Measurements from ENCODE around the gene KRT8. TPM values are rescaled to one million over a fixed set of nuclear protein-coding genes. Genes with fewer than 3 reads are reported as not detected.

Gene KRT8
- total RNA-seq, 3 donors from 2014 or later (not counting 1 experiment from before 2014, with no cell fraction given) = 0.24 to 0.25 TPM; not detected in 1

DNA sequence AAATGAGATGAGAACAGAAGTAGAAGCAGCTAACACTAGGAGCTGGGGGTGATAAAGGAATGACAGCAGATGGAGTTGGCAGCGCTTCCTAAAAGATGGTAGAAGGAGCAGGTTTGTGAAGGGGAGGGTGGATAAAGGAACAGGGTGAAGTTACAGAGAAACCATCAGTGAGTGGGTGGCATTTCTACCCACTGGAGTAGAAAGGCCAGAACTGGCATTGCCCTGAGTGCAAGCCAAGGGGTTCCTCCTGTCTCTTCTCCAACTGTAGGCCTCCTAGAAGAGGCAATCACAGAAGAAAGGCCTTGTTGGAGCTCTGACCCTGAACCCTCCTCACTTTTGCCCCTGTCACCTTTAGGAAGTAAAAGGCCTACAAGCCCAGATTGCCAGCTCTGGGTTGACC, 46.2 kb upstream of the KRT8 start:
- TF ChIP-seq, protein P1, sequence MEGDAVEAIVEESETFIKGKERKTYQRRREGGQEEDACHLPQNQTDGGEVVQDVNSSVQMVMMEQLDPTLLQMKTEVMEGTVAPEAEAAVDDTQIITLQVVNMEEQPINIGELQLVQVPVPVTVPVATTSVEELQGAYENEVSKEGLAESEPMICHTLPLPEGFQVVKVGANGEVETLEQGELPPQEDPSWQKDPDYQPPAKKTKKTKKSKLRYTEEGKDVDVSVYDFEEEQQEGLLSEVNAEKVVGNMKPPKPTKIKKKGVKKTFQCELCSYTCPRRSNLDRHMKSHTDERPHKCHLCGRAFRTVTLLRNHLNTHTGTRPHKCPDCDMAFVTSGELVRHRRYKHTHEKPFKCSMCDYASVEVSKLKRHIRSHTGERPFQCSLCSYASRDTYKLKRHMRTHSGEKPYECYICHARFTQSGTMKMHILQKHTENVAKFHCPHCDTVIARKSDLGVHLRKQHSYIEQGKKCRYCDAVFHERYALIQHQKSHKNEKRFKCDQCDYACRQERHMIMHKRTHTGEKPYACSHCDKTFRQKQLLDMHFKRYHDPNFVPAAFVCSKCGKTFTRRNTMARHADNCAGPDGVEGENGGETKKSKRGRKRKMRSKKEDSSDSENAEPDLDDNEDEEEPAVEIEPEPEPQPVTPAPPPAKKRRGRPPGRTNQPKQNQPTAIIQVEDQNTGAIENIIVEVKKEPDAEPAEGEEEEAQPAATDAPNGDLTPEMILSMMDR (IDR thresholded peaks at IDR 0.05) = no peak
- Mint-ChIP-seq H3K27ac (no peak overlapping the region), H3K36me3 (no peaks in the 10 kb centered on the region), H3K27me3 (ENCODE audit: low read depth in 2 of 2) (peaks cover 0 to 19% of the 10 kb centered on the region in 2 donors), H3K4me3 (no peak overlapping the region), H3K9me3 (no peaks in the 10 kb centered on the region), H3K4me1 (peaks cover 0 to 16% of the 10 kb centered on the region in 2 donors)
- intact Hi-C loops (cut with micrococcal nuclease) = no loop called here
- no peaks in the 10 kb centered on the region for H3K36me3 ChIP-seq (ENCODE audit: control insufficient read depth, insufficient read depth, low read length)
- H3K4me1 ChIP-seq (ENCODE audit: control insufficient read depth, insufficient read depth, low read length) = peaks cover 10% of the 10 kb centered on the region
- H3K4me3 ChIP-seq (ENCODE audit: low read length) = no peak overlapping the region
- 97% methylated on average over 1 of the region's 1 CpG for WGBS (ENCODE audit: insufficient coverage)
- H3K27me3 ChIP-seq (ENCODE audit: control insufficient read depth, insufficient read depth, low read length) = peaks cover 6% of the 10 kb centered on the region
- no peaks in the 10 kb centered on the region for H3K9me3 ChIP-seq (ENCODE audit: control insufficient read depth, insufficient read depth, low read length)
- H3K27ac ChIP-seq (ENCODE audit: low read length) = no peak overlapping the region
- DNase-seq = no peak
- ATAC-seq = no peak

DNA sequence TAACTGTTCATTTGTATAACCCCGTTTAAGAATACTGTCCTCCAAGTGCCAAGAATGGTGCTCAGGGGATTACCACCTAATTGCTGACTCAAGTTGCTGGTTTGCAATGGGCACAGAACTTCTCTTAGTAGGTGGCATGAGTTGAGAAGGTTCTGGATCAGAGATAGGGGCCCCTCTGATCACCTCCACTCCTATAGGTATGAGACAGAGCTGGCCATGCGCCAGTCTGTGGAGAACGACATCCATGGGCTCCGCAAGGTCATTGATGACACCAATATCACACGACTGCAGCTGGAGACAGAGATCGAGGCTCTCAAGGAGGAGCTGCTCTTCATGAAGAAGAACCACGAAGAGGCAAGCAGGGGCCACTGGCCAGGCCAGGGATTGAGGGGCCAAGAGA, 45.7 kb upstream of the KRT8 start:
- Histone ChIP-seq H3K27ac (ENCODE audit: low read length) (no peak overlapping the region), H3K4me1 (ENCODE audit: control insufficient read depth, insufficient read depth, low read length) (peaks cover 10% of the 10 kb centered on the region), H3K9me3 (ENCODE audit: control insufficient read depth, insufficient read depth, low read length) (no peaks in the 10 kb centered on the region), H3K36me3 (ENCODE audit: control insufficient read depth, insufficient read depth, low read length) (no peaks in the 10 kb centered on the region), H3K27me3 (ENCODE audit: control insufficient read depth, insufficient read depth, low read length) (peaks cover 6% of the 10 kb centered on the region), H3K4me3 (ENCODE audit: low read length) (no peak overlapping the region)
- H3K27ac Mint-ChIP-seq = no peak overlapping the region
- 92% methylated on average over 7 of the region's 7 CpGs for WGBS (ENCODE audit: insufficient coverage)
- H3K36me3 Mint-ChIP-seq = no peaks in the 10 kb centered on the region
- ATAC-seq (no peak), DNase-seq (no peak)
- intact Hi-C loops (cut with micrococcal nuclease) = no loop called here
- H3K4me1 Mint-ChIP-seq = peaks cover 0 to 16% of the 10 kb centered on the region in 2 donors
- no peak overlapping the region for H3K4me3 Mint-ChIP-seq
- peaks cover under 1 to 19% of the 10 kb centered on the region in 2 donors for H3K27me3 Mint-ChIP-seq (ENCODE audit: low read depth in 2 of 2)
- no peaks in the 10 kb centered on the region for H3K9me3 Mint-ChIP-seq
- TF ChIP-seq, protein P1 (IDR thresholded peaks at IDR 0.05) = no peak

GRCh38 chr12:52949413-52950331, 44.8 kb upstream of the KRT8 start:
- Histone ChIP-seq H3K9me3 (ENCODE audit: control insufficient read depth, insufficient read depth, low read length) (no peaks in the 10 kb centered on the region), H3K27ac (ENCODE audit: low read length) (no peak overlapping the region)

More at GRCh38 chr12:52949413-52950331, 44.8 kb upstream of the KRT8 start:
- no peak for DNase-seq
- intact Hi-C loops (cut with micrococcal nuclease) = no loop called here
- peaks cover 10% of the 10 kb centered on the region for H3K4me1 ChIP-seq (ENCODE audit: control insufficient read depth, insufficient read depth, low read length)
- peaks cover 0 to 16% of the 10 kb centered on the region in 2 donors for H3K4me1 Mint-ChIP-seq
- no peak for ATAC-seq
- H3K27me3 Mint-ChIP-seq (ENCODE audit: low read depth in 2 of 2) = peaks cover 7 to 25% of the 10 kb centered on the region in 2 donors
- H3K4me3 ChIP-seq (ENCODE audit: low read length) = peak overlapping the region; percentile 30
- TF ChIP-seq, protein P1 (IDR thresholded peaks at IDR 0.05) = no peak
- H3K4me3 Mint-ChIP-seq = peak overlapping the region; percentile 80
- no peaks in the 10 kb centered on the region for H3K36me3 Mint-ChIP-seq
- no peaks in the 10 kb centered on the region for H3K9me3 Mint-ChIP-seq
- WGBS (ENCODE audit: insufficient coverage) = 49% methylated on average over 12 of the region's 13 CpGs
- H3K27ac Mint-ChIP-seq = no peak overlapping the region
- no peaks in the 10 kb centered on the region for H3K36me3 ChIP-seq (ENCODE audit: control insufficient read depth, insufficient read depth, low read length)
- H3K27me3 ChIP-seq (ENCODE audit: control insufficient read depth, insufficient read depth, low read length) = peaks cover 6% of the 10 kb centered on the region
